ENCODE measurements around the gene TMEM8B.

TMEM8B gene

GRCh38 chr9:35839926-35840325 lies 10.9 kb downstream of the TMEM8B start:
- DNase-seq (ENCODE audit: low read depth, low spot score), result no peak

GRCh38 chr9:35840881-35841644 lies 12.0 kb downstream of the TMEM8B start:
- no peak for DNase-seq (ENCODE audit: low read depth, low spot score)

- no peak for DNase-seq (ENCODE audit: low read depth, low spot score)
Measured at GRCh38 chr9:35841645-35841900, 12.5 kb downstream of the TMEM8B start.

- no peak for DNase-seq (ENCODE audit: low read depth, low spot score)
Measured at GRCh38 chr9:35842020-35842745, 13.2 kb downstream of the TMEM8B start.

GRCh38 chr9:35842795-35843194 lies 13.8 kb downstream of the TMEM8B start:
- no peak for DNase-seq (ENCODE audit: low read depth, low spot score)

GRCh38 chr9:35844628-35845270 lies 15.7 kb downstream of the TMEM8B start:
- DNase-seq (ENCODE audit: low read depth, low spot score), result peak; percentile 75

GRCh38 chr9:35845824-35846771 lies 17.1 kb downstream of the TMEM8B start:
- DNase-seq (ENCODE audit: low read depth, low spot score), result no peak

- peak; percentile 41 for DNase-seq (ENCODE audit: low read depth, low spot score)
Measured at GRCh38 chr9:35847792-35848572, 19.0 kb downstream of the TMEM8B start.

- no peak for DNase-seq (ENCODE audit: low read depth, low spot score)
Measured at GRCh38 chr9:35852267-35852815, 23.3 kb downstream of the TMEM8B start.

- DNase-seq (ENCODE audit: low read depth, low spot score), result no peak
Measured at GRCh38 chr9:35852876-35853865, 24.1 kb downstream of the TMEM8B start.

GRCh38 chr9:35854091-35854762 lies 25.2 kb downstream of the TMEM8B start:
- no peak for DNase-seq (ENCODE audit: low read depth, low spot score)

- no peak for DNase-seq (ENCODE audit: low read depth, low spot score)
Measured at GRCh38 chr9:35856206-35856605, 27.2 kb downstream of the TMEM8B start.

GRCh38 chr9:35856882-35857281 lies 27.9 kb downstream of the TMEM8B start:
- DNase-seq (ENCODE audit: low read depth, low spot score), result no peak

GRCh38 chr9:35858458-35858857 lies 29.4 kb downstream of the TMEM8B start:
- no peak for DNase-seq (ENCODE audit: low read depth, low spot score)

- DNase-seq (ENCODE audit: low read depth, low spot score), result peak; percentile 26
Measured at GRCh38 chr9:35859310-35859989, 30.4 kb downstream of the TMEM8B start.

- DNase-seq (ENCODE audit: low read depth, low spot score), result no peak
Measured at GRCh38 chr9:35859990-35860339, 30.9 kb downstream of the TMEM8B start.

GRCh38 chr9:35861161-35861897 lies 32.3 kb downstream of the TMEM8B start:
- no peak for DNase-seq (ENCODE audit: low read depth, low spot score)

- DNase-seq (ENCODE audit: low read depth, low spot score), result no peak
Measured at GRCh38 chr9:35862328-35862727, 33.3 kb downstream of the TMEM8B start.
